Thyroid gland (tissue), 4 donors: Measurements from ENCODE around the gene PRKCZ.

Source experiments
- CTCF ChIP-seq, 6 experiments: fragments of 200-600 bp in 3 of 6; fragments of 450-650 bp in 3 of 6; sonication (generic) in 3 of 6; IDR thresholded peaks; one replicate each; pipeline ENCODE4 v1.5.1; 2016 to 2019; ENCODE audit warnings: antibody characterized with exemption in 6 of 6, mild to moderate bottlenecking in 2 of 6, inconsistent platforms in 1 of 6, moderate library complexity in 1 of 6
- POLR2A ChIP-seq, 2 donors: fragments of 450-650 bp; IDR thresholded peaks; one replicate each; pipeline ENCODE4 v1.6.1; 2017; ENCODE audit warnings: antibody characterized with exemption in 2 of 2, mild to moderate bottlenecking in 2 of 2, moderate library complexity in 1 of 2

DNA sequence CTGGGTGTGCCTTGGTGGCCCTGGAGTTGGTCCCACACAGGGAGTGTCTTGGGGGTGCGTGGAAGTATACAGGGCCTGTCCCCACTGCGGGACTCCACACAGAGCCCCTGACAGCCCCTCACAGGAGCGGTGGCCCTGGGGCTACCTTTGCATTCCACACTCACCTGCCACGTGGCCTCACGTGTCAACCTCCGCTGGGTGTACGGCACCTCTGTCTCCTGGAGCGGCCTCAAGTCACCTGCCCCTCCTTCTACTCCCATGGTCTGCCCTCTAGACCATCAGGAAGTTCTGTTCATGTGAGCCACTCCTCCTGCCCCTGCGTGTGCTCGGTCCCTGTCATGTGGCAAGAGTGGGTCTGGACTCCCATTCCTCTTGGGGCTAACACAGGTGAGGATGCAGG, 85.7 kb downstream of the PRKCZ start:
- TF ChIP-seq CTCF (IDR thresholded peaks at IDR 0.05) (no peak), POLR2A (IDR thresholded peaks at IDR 0.05) (no peak)
